ENCODE results near the gene CCSER1.
"Not testable (repeated sequence)": the region's sequence is repeated elsewhere in the genome, so short reads cannot be mapped to it uniquely, and the experiment has no call there.

The CCSER1 gene

GRCh38 chr4:91170768-91171167, 1043.6 kb downstream of the CCSER1 start:
- DNase-seq (ENCODE audit: low spot score), result no peak

DNA sequence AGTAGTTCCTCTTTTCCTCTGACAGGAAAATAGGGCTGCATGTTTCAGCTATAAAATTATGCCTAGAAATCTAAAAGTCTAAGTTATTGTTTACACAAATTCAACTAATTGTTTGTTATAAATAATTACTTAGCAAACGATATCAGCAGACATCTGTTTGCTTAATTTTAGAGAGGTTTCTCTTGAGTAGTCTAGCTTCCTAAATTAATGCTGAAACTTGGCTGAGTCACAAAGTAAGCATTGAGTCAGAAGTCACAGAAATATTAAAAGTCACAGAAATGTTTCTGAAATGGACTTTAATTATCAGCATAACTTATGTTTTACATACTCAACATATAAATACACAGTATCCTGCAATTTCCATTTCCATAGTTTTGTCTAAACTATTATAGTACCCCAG, 1044.0 kb downstream of the CCSER1 start:
- DNase-seq (ENCODE audit: low spot score), result no peak

DNA sequence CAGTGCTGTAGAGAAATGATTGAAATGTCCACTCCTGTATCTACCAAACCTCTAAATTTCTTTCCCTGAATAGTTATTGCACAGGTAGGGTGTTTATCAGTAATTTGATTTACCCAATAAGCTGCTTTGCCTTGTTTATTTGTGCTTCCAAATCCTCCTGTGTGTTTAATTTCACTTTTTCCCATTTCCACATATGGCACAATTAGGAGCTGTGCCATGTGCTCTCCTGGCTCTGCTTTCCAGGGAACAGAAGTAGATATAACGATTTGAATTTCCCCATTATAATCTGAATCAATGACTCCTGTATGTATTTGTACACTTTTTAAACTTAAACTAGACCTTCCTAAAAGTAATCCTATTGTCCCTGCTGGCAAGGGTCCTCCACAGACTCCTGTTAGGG, 1057.9 kb downstream of the CCSER1 start:
- not testable (repeated sequence) for DNase-seq (ENCODE audit: low spot score)

- DNase-seq (ENCODE audit: low spot score), result peak; percentile 63
Observed at GRCh38 chr4:91198951-91199350, 1071.8 kb downstream of the CCSER1 start.

DNA sequence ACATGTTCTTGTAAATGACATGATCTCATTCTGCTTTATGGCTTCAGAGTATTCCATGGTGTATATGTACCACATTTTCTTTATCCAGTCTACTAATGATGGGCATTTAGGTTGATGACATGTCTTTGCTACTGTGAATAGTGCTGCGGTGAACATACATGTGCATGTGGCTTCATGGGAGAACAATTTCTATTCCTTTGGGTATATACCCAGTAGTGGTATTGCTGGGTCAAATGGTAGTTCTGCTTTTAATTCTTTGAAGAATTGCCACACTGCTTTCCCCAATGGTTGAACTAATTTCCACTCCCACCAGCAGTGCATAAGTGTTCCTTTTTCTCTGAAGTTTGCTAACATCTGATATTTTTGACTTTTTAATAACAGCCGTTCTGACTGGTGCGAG, 1080.3 kb downstream of the CCSER1 start:
- no peak for DNase-seq (ENCODE audit: low spot score)

GRCh38 chr4:91212211-91212610, 1085.0 kb downstream of the CCSER1 start:
- DNase-seq (ENCODE audit: low spot score), result no peak

- not testable (repeated sequence) for DNase-seq (ENCODE audit: low spot score)
Observed at GRCh38 chr4:91217831-91218403, 1090.7 kb downstream of the CCSER1 start.

DNA sequence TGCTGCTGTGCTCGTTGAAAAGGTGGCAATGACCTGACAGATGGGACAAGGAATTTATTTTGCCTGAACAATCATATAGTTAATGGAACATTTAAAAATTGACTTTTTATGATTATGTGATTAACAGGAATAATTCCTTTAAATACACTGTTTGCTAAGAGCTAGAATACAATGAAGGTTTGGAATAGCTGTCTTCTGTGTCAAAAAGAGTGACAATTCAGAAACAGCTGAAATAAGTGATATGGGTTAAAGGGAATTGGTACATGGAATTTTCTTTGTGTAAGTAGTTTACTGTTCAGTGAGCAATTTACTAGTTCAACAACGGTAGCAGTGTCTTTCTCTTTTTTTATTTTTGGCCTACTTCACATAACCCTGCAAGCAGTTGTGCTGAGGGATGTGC, 1093.1 kb downstream of the CCSER1 start:
- DNase-seq (ENCODE audit: low spot score), result no peak

DNA sequence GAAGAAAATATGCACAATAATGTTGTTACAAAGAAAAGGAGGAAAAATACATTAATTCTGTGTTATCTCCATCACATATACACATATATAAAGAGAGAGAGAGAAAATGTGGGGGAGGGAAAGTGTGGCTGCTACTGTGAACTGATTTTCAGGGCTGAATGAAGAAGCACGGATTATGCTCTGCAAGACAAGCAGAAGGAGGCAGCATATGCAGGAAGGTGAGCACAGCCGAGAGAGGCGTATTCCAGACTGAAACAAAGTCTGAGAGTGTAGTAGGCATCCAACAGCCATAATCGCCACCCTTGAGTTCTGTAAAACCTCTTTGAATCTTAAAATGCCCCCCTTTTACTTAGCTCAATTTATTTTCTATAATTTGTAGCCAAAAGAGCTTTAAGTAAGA, 1094.8 kb downstream of the CCSER1 start:
- DNase-seq (ENCODE audit: low spot score), result no peak

GRCh38 chr4:91226867-91227266, 1099.7 kb downstream of the CCSER1 start:
- DNase-seq (ENCODE audit: low spot score), result no peak

- no peak for DNase-seq (ENCODE audit: low spot score)
Observed at GRCh38 chr4:91228659-91229058, 1101.5 kb downstream of the CCSER1 start.

- DNase-seq (ENCODE audit: low spot score), result no peak
Observed at GRCh38 chr4:91233164-91233563, 1106.0 kb downstream of the CCSER1 start.

DNA sequence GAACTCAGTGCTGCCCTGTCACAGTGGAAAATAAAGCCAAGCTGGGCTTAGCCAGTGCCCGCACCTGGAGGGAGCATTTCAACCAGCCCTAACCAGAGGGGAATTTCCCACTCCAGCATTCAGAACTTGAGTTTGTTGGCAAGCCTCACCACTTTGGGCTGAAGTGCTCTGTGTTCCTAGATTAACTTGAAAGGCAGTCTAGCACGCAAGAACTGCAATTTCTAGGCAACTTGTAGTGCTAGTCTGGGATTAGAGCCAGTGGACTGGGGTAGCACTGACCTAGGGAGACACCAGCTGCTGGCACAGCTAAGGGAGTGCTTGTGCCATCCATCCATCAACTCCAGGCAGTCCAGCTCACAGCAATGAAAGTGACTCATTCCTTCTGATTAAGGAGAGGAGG, 1115.9 kb downstream of the CCSER1 start:
- peak; percentile 44 for DNase-seq (ENCODE audit: low spot score)

DNA sequence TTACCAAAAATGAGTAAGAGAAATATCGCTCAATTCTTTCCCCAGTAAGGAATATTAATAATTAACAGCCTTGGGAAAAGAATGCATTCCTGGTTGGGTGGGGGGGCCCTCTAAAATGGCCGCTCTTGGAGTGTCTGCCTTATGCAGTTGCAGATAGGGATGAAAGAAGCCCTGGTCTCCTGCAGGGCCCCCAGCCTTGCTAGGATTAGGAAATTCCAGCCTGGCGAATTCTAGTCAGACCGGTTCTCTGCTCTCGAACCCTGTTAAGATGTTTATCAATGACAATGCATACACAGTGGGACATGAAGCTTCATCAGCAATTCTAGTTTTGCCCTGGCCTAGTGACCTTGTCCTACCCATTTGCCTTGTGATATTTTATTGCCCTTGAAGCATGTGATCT, 1128.8 kb downstream of the CCSER1 start:
- no peak for DNase-seq (ENCODE audit: low spot score)

DNA sequence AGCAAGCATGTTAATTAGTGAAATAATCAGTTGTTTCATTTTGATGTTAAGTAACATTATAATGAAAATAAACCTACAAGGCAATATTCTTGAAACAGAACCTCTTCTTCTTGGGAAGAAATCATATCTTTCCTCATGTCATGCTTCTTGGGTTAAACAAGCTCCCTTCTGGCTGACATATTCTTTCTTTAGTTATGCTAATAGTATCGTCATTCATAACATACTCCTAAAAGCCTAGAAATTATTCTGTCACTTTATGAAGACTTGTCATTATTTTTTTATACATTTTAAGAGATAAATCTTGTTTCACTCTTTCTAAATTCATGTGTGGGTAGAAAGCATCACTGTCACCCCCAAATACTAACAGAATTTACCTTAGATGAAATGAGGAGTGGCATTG, 1129.6 kb downstream of the CCSER1 start:
- DNase-seq (ENCODE audit: low spot score), result no peak

- DNase-seq (ENCODE audit: low spot score), result no peak
Observed at GRCh38 chr4:91257721-91258120, 1130.5 kb downstream of the CCSER1 start.

DNA sequence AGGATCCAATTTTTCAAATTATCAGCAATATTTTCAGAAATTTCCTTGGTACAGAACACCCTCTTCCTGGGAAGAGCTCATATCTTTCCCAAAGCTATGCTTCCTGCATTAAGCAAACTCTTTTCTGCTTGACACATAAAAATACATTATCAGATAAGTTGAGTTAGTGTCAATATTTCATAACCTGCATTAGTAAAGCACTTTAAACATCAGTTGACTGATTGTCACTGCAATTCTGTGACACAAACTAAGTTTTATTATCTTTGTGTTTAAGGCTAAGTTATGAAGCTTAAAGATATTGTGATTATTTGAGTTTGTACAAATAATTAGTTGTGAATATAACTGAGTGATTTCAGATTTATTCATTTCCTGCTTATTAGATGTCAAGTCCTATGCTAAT, 1131.1 kb downstream of the CCSER1 start:
- DNase-seq (ENCODE audit: low spot score), result no peak

GRCh38 chr4:91267543-91267942, 1140.3 kb downstream of the CCSER1 start:
- no peak for DNase-seq (ENCODE audit: low spot score)

DNA sequence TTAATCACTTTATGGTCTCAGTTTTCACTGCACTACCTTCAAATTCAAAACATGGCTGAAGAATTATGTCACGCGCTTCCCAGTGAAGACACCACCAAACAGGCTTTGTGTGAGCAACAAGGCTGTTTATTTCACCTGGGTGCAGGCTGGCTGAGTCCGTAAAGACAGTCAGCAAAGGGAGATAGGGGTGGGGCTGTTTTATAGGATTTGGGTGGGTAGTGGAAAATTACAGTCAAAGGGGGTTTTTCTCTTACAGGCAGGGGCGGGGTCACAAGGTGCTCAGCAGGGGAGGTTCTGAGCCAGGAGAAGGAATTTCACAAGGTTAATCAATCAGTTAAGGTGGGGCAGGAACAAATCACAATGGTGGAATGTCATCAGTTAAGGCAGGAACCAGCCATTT, 1141.3 kb downstream of the CCSER1 start:
- not testable (repeated sequence) for DNase-seq (ENCODE audit: low spot score)

- DNase-seq (ENCODE audit: low spot score), result no peak
Observed at GRCh38 chr4:91268913-91269312, 1141.7 kb downstream of the CCSER1 start.

GRCh38 chr4:91279899-91280298, 1152.7 kb downstream of the CCSER1 start:
- no peak for DNase-seq (ENCODE audit: low spot score)

- DNase-seq (ENCODE audit: low spot score), result no peak
Observed at GRCh38 chr4:91280551-91281290, 1153.5 kb downstream of the CCSER1 start.

DNA sequence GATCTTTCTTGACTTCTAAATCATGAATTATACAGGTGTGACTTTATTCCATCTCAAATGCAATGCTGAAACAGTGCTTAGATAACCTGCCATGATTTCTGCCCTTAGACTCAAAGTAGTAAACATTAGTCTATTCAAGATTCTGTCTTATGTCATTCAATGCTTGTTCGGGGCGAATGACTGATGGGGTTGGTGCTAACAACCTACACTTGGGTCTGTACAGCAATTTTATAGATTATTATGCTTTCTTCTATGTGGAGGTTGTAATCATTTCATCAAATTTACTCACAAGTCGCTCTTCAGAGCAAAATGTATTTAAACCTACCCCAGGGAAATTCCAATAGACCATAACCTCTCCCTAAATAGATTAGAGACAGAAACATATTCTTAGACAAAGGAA, 1155.0 kb downstream of the CCSER1 start:
- DNase-seq (ENCODE audit: low spot score), result no peak

GRCh38 chr4:91283726-91284230, 1156.6 kb downstream of the CCSER1 start:
- no peak for DNase-seq (ENCODE audit: low spot score)
